Skin of body (tissue), 2 donors: ENCODE data around the gene PLCG1. TPM values are rescaled to one million over a fixed set of nuclear protein-coding genes. Genes with fewer than 3 reads are reported as not detected.
"Not testable (repeated sequence)": the region's sequence is repeated elsewhere in the genome, so short reads cannot be mapped to it uniquely, and the experiment has no call there.

Source experiments
- DNase-seq: peaks from one replicate; lab custom pipeline; 2025; lab: John Stamatoyannopoulos, UW
- total RNA-seq: library from RNA; depleted of rRNA; stranded (reverse); fragments of >200 nt; gene quantifications from one replicate; pipeline ENCODE4 v1.2.3, GENCODE V29; 2014

PLCG1 gene
- total RNA-seq, 1 donor from 2014 or later, result 126 TPM

DNA sequence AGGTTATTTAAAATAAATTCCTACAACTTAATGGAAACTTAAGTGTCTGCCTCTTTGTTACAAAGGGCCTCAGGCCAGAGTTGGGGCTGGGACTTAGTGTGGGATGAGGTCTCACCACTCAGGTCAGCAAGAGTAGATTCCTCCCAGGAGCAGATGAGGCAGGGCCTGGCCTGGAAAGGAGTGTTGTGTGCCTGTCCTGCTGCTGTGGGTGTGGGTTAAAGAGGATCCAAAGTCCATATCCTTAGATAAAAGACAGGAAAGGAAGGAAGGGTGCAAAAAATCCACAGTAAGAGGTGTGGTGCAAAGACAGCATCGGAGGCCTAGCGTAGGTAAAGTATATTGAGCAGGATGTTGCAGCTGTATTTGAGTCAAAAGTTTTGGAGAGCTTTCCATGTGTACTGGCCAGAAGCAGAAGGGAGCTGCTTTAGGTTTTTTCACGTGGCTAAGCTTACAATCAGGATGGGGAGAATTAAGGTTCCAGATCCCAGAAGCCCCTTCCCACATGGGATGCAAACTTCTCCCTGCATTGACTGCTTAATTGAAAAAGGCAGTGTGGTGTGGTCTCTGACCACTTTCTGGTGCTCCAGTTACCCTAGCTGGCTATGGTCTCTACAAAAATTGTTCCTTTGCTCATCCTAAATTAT is 12.8 kb upstream of the PLCG1 start:
- no peak for DNase-seq

DNA sequence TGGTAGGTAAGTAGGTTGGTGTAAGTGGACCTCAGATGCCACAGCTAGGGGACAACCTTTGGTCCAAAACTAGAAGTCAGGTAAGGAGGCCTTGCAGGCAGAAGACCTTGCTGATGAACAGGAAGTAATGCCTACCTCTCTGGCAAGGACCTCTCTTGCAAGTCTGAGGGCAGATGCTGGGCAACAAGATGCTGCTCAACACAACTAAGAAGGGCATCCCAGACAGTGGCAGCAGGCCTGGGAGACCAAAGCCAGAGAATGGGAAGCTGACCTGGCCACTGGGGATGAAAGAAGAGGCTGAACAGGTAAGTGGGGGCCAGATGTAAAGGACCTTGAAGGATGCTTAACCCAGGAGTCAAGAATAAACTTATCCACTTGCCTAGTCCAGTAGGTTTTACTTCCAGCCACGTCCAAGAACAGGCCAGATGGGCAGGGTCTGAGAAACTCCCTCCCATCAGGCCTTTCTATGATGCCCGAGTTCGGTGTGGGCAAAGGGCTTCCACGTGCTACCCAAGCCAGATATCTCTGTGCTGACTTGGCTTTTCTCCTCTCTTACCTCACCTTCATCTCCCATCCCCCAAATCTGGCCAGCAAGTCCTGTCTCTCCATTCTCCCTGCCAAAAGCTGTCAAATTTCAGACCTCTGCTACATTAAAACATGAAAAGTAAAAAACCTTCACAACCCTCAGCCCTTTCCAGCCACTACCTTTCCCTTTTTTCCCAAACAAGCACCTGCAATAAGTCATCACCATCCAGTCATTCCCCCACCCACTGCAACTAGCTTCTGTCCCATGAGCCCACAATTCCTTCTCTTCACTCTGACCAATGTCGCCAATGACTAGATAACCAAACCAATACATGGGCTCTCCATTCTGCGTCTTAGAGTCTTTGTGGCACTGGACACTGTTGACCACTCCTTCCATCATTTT is 11.5 kb upstream of the PLCG1 start:
- no peak for DNase-seq

DNA sequence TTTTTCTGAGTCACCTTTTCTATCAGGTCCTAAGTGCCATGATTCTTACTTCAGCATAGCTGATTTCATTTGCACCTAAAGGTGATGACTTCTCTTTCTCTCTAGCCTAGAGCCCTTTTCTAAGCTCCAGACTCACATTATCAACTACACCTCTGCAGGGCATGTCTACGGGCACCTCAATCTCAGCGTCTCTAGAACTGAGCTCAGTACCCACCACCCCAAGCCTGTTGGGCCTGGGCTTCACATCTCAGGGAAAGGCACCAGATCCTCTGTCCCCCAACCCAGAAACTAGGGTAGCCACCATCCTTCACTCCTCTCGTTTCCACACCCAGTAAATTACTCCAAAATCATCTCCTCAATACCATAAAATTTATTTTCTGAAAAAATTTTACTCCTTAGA is 10.6 kb upstream of the PLCG1 start:
- DNase-seq, result no peak

DNA sequence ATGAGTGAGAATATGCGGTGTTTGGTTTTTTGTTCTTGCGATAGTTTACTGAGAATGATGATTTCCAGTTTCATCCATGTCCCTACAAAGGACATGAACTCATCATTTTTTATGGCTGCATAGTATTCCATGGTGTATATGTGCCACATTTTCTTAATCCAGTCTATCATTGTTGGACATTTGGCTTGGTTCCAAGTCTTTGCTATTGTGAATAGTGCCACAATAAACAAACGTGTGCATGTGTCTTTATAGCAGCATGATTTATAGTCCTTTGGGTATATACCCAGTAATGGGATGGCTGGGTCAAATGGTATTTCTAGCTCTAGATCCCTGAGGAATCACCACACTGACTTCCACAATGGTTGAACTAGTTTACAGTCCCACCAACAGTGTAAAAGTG is 9.0 kb upstream of the PLCG1 start:
- DNase-seq, result not testable (repeated sequence)

DNA sequence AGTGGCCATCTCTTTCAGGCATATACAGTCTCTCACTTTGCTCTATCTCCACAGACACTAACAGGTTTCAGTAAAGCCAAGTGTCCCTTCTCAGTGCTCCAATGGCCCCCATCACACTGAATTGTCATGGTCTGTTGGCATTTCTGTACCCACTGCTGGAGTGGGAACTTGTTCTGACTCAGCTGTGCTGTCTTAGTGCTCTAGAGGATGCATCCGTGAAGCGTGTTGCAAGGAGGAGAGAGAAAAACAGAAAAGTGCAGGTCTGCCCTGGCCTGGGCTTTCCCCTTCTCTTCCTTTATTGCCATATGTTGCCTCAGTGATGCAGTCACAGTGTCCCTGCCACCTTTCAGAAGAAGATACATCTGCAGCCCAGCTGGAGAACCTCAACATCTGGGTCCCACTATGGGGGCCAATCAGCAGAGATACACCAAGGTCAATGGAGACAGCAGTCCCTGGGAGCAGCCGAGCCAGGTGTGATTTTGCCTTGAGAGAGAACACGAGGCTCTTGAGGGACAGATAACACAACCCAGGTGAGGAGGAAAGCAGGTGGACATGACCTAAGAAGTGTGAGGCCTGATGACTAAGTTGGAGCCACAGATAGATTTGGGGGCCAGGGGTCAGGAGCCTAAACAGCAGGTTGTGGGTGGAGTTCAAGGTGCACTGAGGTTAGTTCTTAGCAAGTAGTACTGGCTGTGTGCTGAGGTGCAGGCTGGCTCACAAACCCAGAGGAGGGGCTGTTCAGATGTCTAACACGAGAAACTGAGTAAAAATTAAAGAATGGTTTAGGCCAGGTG is 5.6 kb upstream of the PLCG1 start:
- no peak for DNase-seq

DNA sequence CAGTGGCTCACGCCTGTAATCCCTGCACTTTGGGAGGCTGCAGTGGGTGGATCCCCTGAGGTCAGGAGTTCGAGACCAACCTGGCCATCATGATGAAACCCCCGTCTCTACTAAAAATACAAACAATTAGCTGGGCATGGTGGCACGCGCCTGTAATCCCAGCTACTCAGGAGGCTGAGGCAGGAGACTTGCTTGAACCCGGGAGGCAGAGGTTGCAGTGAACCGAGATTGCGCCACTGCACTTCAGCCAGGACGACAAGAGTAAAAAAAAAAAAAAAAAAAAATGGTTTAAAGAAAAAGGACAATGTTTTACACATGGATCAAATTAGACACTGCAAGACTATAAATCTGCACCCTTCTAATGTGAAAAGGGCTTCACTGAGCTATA is 5.0 kb upstream of the PLCG1 start:
- not testable (repeated sequence) for DNase-seq

DNA sequence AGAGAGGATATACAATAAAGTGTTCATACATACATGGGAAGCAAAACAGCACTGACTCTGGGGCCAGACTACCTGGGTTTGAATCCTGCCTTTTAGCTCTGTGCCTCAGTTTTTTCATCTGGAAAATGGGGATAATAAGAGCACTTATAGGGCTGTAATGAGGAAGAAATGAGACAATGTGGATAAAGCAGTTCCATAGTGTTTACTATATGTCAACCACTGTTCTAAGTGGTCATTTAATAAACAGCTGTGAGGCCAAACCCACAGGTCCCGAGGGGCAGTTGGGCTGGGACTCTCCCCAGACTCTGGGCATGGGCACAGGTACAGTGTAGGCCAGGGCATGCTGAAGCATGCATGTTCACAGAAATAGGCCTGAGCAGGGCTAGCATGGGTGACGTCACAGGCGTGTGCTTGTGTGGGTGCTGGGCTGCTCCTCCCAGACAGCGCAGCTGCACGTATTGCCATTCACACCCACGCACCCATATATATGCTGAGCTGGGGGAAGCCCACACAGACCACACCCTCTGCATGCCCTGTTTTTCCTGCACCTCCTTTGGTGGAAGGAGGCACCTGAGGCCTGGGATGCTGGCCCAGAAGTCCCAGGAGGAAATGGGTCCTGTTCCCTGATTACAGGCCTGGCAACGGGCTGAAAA is 3.5 kb upstream of the PLCG1 start:
- peak; percentile 25 for DNase-seq

DNA sequence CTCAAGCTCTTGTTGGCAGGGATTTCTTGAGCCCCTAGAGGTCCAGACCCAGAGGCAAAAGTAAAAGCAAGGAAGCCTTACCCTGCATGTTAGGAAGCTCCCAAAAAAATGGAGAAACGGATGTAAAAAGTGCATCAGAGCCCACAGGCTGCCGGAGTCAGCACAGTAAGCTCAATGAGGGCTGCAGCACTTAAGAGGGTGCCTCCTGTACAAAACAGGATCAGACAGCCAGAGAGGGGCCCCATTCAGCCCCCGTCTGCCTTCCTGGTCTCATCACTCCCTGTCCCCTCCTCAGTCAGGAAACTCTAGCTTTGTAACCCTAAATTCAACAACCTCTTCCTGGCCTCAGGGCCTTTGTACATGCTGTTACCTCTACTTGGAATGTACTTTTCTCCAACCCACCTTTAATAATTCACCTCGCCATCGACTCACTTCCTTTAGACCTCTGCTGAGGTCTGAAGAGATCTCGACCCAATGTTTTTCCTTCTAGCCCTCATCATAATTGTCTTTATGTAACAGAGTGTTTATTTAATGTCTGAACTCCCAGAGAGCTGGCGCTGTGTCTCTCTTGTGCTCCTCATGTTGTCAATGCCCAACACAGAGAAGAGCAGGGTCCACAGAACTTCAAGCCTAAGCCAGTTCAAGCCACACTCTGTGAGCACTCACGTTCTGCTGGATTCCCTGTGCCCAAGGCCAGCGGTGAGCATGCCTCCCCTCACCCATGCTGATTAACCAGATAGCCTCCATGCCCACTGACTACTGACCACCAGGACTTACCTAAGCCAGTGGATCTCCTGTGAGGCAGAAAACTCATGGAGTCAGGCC is 2.8 kb upstream of the PLCG1 start:
- DNase-seq, result no peak

DNA sequence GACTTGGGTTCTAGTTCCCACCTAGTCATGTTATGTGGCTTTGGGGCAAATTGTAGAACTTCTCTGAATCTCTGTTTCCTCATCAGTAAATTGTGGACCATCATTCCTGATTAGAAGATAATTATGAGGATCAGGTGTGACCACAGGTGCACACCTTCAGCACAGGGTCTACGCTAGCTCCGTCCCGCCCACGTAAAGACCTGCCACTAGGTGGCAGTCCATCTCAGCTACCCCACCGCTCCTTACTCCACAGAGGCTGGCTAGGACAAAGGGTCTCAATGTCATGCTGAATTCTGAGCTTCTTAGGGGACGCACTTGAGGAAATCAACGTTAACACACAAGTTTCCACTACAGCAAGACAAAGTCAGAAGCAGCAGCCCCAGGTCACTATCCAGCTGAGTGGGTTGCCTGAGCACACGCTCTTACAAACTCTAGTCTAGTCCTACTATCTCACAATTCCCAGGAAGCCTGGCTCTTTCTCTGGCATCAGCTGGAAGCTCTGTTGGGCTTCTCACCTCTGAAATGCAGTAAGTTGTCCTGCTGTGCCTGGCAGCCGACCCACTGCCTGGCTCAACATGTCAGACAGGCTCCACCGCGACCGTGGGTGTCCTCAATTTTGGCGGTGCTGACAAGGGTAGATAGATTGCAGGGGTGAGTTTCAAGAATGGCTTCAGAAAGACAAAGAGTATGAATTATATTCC is 2.0 kb upstream of the PLCG1 start:
- no peak for DNase-seq

DNA sequence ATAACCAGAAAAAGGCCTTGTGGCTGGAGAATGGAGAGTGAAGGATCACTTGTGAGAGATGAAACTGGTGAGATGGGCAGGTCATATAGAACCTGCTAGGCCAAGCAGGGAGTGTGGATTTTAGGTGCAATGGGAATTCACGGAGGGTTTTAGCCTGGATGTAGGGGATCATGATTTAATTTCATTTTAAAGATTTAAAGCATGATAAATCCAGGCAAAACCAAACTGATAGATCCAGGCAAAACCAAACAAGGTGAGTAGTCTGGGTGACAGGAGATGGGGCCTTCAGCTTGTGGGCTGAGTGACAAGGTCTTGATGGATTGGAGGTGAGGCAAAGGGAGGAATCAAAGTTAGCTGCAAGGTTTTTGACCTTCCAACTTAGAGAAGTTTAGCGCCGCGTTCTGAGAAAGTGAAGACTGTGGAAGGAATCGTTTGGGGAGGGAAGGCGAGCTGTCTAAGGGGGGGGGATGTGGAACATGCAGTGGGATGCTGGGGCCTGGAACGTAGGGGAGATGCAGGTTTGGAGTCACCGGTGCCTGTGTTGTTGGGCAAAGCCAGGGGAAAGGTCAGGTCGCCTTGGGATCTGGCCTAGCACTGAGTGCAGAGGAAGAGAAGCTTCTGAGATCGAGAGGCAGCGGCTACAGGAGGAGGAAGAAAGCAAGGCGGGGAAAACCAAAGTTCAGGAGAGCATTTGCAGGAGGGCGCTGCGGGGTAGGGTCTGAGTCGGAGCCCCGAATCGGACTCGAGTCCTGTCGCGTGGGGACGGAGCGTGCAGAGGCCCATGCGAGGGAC is 1.3 kb upstream of the PLCG1 start:
- DNase-seq, result no peak

DNA sequence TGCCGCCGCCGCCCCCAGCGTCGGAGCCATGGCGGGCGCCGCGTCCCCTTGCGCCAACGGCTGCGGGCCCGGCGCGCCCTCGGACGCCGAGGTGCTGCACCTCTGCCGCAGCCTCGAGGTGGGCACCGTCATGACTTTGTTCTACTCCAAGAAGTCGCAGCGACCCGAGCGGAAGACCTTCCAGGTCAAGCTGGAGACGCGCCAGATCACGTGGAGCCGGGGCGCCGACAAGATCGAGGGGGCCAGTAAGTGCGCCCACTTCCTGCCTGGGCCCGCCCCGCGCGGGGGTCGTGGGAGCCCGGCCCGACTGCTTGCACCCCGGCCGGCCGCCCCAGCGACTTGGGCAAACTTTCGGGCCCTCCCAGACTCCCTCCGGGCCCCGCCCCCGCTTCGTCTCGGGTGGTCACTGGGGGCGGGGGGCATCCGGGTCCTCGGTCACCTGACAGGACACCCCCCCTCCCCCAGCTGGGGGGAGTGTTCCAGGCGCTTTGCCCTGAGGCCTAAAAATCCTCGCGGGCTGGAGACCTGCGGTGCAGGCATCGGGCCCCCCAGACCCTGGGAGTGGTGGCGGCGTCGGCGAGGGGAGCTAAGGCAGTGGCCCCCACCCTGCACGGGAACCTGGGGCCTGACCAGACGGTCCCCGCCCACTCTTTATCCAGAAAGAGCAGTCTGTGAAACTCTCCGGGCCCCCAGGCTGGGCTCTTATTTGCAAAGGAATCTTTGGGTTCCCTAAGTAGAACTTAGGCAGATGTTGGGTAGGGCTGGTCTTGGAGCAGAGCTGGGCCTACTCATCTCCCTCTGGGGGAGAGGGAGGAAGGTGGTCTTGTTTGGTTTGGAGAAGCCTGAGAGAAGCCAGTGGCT is 501 bp downstream of the PLCG1 start:
- DNase-seq, result peak; percentile 41

DNA sequence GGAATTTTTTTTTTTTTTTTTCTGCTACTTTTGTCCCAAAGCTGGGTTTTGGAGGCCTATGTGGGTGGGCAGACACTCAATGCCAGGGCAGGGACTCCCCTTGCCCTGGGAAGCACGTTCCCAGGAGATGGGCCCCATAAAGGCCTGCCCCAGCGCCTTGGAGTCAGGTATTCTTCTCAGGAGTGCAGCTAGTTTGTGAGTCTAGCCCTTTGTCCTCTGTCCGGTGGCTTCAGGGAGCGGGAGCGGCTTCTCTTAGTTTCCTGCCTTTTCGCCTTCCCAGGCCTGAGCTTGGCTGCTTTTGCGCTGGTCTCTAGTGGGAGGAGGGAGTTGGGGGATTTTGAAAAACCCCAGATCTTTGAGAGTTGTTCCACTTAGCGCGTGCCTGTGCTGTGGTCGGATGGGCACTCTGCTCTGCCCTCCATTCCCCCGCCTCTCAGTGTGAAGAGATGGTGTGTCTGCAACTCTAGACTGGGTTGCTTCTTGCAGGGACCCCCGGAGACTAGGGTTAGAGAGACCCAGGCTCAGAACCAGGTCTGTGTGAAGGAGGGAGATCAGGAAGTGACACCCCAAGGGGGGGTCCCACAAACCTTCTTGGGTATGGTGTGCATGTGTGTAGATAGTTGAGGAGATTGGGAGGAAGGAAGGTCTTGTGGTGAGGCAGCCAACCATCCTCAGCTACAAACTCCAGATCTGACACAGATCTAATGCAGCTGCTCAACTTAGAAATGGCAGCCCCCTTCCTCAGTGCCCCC is 1.3 kb downstream of the PLCG1 start:
- no peak for DNase-seq

DNA sequence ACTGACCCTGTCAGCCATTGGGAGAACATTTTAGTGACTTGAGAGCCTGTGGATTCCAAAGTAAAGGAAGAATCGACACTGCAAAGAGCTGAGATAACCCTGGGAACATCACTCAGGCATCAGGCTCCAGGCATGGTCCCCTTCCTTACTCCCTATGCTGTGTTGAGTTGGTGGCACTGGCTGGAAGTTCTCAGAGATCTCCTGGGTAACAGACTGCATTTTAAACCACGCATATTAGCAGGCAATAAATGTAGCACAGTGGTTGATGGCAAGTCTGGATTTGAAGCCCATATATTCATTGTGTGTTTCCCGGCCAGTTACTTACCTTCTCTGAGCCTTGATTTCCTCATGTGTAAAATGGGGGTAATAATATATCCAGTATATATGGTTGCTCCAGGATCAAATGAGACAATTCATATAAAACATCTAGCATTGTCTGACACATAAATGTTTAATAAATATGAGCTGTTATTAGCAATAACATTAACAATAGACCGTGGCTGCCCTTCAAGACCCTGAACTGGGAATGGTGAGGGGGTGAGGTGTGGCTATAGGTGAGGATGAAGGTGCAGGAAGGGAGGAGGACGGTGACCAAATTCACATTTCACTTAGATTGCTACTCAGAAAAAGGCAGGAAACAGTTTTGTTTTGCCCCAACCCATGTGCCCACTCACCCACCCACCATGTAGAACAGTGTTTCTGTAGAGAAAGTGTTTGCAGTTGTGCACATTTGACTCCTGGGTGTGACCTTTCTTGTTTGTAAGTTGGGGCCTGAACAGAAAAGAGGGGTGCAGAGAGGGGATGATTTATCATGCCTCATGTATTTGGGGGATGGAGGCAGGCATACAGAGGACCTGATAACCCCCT is 2.1 kb downstream of the PLCG1 start:
- DNase-seq, result no peak

DNA sequence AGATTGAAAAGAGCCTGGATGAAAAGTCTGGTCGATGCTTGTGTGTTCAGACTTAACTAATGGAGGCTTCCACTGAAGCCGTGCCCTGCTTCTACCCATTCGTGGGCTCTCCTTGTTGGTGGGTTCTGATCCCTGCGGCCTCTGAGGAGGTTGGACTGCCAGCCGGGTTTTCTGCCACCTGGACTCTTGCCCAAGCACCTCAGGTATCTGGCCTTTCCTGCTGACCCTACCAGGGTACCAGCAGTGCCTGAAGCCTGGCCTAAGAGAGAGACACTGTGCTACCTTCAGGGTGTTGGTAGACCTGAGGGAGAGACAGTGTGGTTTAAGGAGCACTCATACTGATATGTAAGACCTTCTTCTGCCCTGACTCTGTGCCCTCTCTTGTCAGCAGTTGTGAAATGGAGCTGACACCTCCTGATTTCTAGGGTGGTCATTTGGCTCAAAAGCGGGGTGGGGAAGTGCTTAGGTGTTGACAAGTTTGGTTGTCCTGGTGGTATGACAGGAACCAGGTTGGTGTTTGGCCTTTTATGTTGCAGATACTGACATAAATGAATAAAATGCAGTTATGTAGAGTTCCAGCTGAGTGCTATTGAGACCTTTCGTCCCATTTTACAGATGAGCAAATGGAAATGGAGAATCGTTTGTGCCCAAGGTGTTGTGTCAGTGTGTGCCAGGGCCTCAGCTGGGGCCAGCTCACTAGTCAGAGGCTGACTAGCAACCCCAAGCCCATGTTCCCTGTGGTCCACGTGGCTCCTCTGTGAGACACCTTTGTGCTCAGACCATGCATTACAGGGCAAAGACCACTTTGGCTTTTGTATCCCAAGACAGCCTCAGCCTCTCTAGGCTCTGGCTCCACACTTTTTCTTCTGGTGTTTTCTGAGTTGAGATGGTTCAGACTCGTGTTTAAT is 3.1 kb downstream of the PLCG1 start:
- DNase-seq, result no peak

DNA sequence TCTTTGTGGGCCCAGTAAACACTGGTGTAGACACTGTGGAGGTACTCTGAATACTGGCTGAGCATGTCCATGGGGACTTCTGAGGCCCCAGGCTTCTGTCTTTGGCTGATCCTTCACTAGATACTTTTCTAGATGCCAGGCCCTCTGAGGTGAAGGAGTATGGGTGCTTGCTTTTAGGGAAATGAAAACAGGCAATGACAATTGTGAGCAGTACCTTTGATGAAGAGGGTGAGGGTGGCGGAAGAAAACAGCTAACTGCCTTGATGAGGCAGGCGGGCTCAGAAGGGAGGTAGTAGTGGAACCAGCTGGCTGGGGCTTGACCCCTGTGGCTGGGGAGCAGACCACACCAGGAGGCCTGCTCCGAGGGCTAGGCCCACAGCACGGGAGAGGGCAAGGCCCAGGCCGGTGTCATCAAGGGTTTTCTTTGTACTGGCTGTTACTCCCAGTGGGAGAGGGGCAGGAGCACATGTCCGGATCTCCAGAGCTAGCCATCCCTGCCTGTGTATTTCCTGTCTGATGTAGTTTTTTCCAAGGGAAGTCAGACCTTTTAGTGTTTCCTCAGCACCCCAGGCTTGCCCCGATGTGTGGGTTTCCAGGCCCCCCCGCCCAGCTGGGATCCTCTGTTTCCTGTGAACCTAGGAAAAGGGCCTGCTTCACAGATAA is 3.9 kb downstream of the PLCG1 start:
- DNase-seq, result peak; percentile 30
